K562 (cell line): Measurements from ENCODE around the gene MAML1. TPM values are rescaled to one million over a fixed set of nuclear protein-coding genes. Genes with fewer than 3 reads are reported as not detected.

ENCODE experiments used
- BMI1 ChIP-seq: fragments of 150-350 bp; IDR thresholded peaks from 2 replicates; pipeline ENCODE4 v1.6.1; 2014; ENCODE audit warnings: low read length
- CHD7 ChIP-seq: fragments of 200-600 bp; sonication (generic); IDR thresholded peaks from one replicate; pipeline ENCODE4 v1.6.1; 2012; ENCODE audit warnings: mild to moderate bottlenecking, low read depth, low read length, inconsistent platforms
- HDAC1 ChIP-seq, 2 experiments: fragments of 450-650 bp; IDR thresholded peaks; 2 replicates each; pipeline ENCODE4 v1.6.1; 2016 to 2017; ENCODE audit warnings: inconsistent platforms in 1 of 2, mild to moderate bottlenecking in 1 of 2, moderate library complexity in 1 of 2
- KAT7 ChIP-seq: sonication (generic); formaldehyde crosslinking; IDR thresholded peaks from 2 replicates; pipeline ENCODE4 v1.8.0; 2022; ENCODE audit warnings: missing genetic modification reagents, mild to moderate bottlenecking, borderline replicate concordance
- MTF1 ChIP-seq: fragments of 250-450 bp; sonication (Bioruptor Pico); IDR thresholded peaks from 2 replicates; pipeline ENCODE4 v1.9.0; 2021; ENCODE audit warnings: moderate library complexity, mild to moderate bottlenecking, inconsistent platforms, borderline replicate concordance
- PHB ChIP-seq: fragments of 250-450 bp; sonication (Bioruptor Pico); IDR thresholded peaks from 2 replicates; pipeline ENCODE4 v1.5.0; 2021
- PPARD ChIP-seq: fragments of 250-450 bp; sonication (Bioruptor Pico); IDR thresholded peaks from 2 replicates; pipeline ENCODE4 v1.8.0; 2022; ENCODE audit warnings: inconsistent platforms, mild to moderate bottlenecking, moderate library complexity
- SMC3 ChIP-seq: conservative IDR thresholded peaks from 2 replicates; pipeline ENCODE4 v1.6.1; 2011; ENCODE audit warnings: low read depth, low read length, improper control_type of control experiment; ENCODE audit not compliant: insufficient read depth
- SNAPC5 ChIP-seq: fragments of 250-450 bp; sonication (Bioruptor Pico); IDR thresholded peaks from 2 replicates; pipeline ENCODE4 v1.8.0; 2021; ENCODE audit warnings: moderate library complexity, mild to moderate bottlenecking, inconsistent platforms
- TBP ChIP-seq: optimal IDR thresholded peaks from 2 replicates; pipeline ENCODE3; 2011; ENCODE audit warnings: low read depth, low read length, improper control_type of control experiment
- TFAM ChIP-seq: fragments of 250-450 bp; sonication (Bioruptor Pico); conservative IDR thresholded peaks from 2 replicates; pipeline ENCODE4 v1.5.0; 2021; ENCODE audit warnings: mild to moderate bottlenecking, moderate library complexity
- XRCC3 ChIP-seq: fragments of 450-650 bp; IDR thresholded peaks from 2 replicates; pipeline ENCODE4 v1.6.1; 2017; ENCODE audit warnings: mild to moderate bottlenecking, moderate library complexity
- ZBED1 ChIP-seq: IDR thresholded peaks from 2 replicates; pipeline ENCODE4 v1.6.1; 2014
- ZBTB1 ChIP-seq: sonication (generic); formaldehyde crosslinking; IDR thresholded peaks from 2 replicates; pipeline ENCODE4 v1.8.1; 2023; ENCODE audit warnings: missing genetic modification reagents, low read depth, mild to moderate bottlenecking, borderline replicate concordance
- ZNF133 ChIP-seq: fragments of 250-450 bp; sonication (Bioruptor Pico); IDR thresholded peaks from 2 replicates; pipeline ENCODE4 v1.4.0; 2020; ENCODE audit warnings: mild to moderate bottlenecking
- ZNF384 ChIP-seq: IDR thresholded peaks from 2 replicates; pipeline ENCODE4 v1.6.1; 2012; ENCODE audit warnings: low read depth, low read length, improper control_type of control experiment
- ZNF431 ChIP-seq: sonication (generic); formaldehyde crosslinking; IDR thresholded peaks from 2 replicates; pipeline ENCODE4 v1.8.0; 2022; ENCODE audit warnings: mild to moderate bottlenecking, missing genetic modification reagents
- ZNF583 ChIP-seq: fragments of 250-450 bp; sonication (Bioruptor Pico); IDR thresholded peaks from 2 replicates; pipeline ENCODE4 v1.4.0; 2020
- ZNF695 ChIP-seq: fragments of 450-650 bp; formaldehyde crosslinking; IDR thresholded peaks from 2 replicates; pipeline ENCODE4 v1.4.0; 2020; ENCODE audit warnings: mild to moderate bottlenecking, moderate library complexity
- polyA plus RNA-seq, 8 experiments: library from polyadenylated mRNA; depleted of rRNA in 4 of 8; stranded (reverse) in 5 of 8; unstranded in 3 of 8; fragments of >200 nt; fragmentation: Nextera tagmentation in 2 of 8; fragmentation: Illumina TruSeq in 1 of 8; extraction: Ambion mirVana in 2 of 8; extraction: Trizol in 1 of 8; gene quantifications; 2 replicates each; pipeline versions ENCODE4 v1.2.1 to v1.2.3, GENCODE V29; 2011 to 2014; ENCODE audit warnings: inconsistent platforms in 1 of 8, missing spikeins in 1 of 8
- total RNA-seq, 7 experiments: library from RNA; depleted of rRNA in 6 of 7; stranded (reverse); fragments of >200 nt in 6 of 7; fragmentation: Illumina TruSeq in 2 of 7; extraction: Trizol in 2 of 7; gene quantifications; 2 replicates each; pipeline versions ENCODE4 v1.2.1 to v1.2.3, GENCODE V29; 2011 to 2021; ENCODE audit warnings: low replicate concordance in 1 of 7

Gene MAML1
- total and polyA plus RNA-seq, 9 of the 15 experiments (the other 6 are each of a cell fraction or from before 2014, with no cell fraction given) = 0.32 to 18.4 (median 7.0) TPM

- no peak for TF ChIP-seq SMC3
- no peak for TF ChIP-seq BMI1
- no peak for TF ChIP-seq ZBED1
- TF ChIP-seq XRCC3 = no peak
- TF ChIP-seq ZNF431 (CRISPR knock-in tag) = no peak
- no peak for TF ChIP-seq ZNF695 (CRISPR knock-in tag)
- no peak for TF ChIP-seq ZNF583 (CRISPR knock-in tag)
- TF ChIP-seq SNAPC5 = no peak
- TF ChIP-seq CHD7 = no peak
- TF ChIP-seq PPARD (CRISPR knock-in tag) = no peak
- TF ChIP-seq MTF1 (CRISPR knock-in tag) = no peak
- no peak for TF ChIP-seq ZNF133
- TF ChIP-seq PHB (CRISPR knock-in tag) = no peak
- TF ChIP-seq TBP = no peak
- peak; percentile 45 for TF ChIP-seq ZNF384
- TF ChIP-seq ZBTB1 (CRISPR knock-in tag) = no peak
- no peak for TF ChIP-seq KAT7
- TF ChIP-seq TFAM (CRISPR knock-in tag) = no peak
- TF ChIP-seq HDAC1 (IDR thresholded peaks at IDR 0.05) = 0 out of 4 replicates have a peak, but pooled peaks of 1 of the 2 experiments have one; percentile 17
Measured at GRCh38 chr5:179817890-179818745, 85.5 kb downstream of the MAML1 start (continued).
